GM23338 (cell line): ENCODE results near the gene PHKB. TPM values are rescaled to one million over a fixed set of nuclear protein-coding genes. Genes with fewer than 3 reads are reported as not detected.

Experiments used
- ATAC-seq: fragments of 200-7000 bp; cut with Tn5 transposase; 3 replicates; pipeline ENCODE4 v1.9.1; 2020
- DNase-seq: peaks from one replicate; pipeline ENCODE4 v3.0.0-alpha.2; 2015; ENCODE audit warnings: low spot score
- H2AFZ ChIP-seq: fragments of 200-600 bp; sonication (generic); 2 replicates; pipeline ENCODE4 v1.8.0; 2016; ENCODE audit warnings: antibody characterized with exemption, mild to moderate bottlenecking, moderate library complexity
- H3F3A ChIP-seq: fragments of 200-600 bp; sonication (generic); replicated peaks from 2 replicates; pipeline ENCODE4 v1.8.0; 2017; ENCODE audit warnings: antibody characterized with exemption, mixed run types, low read depth
- H3K27ac ChIP-seq: fragments of 200-600 bp; sonication (generic); 2 replicates; pipeline ENCODE4 v1.6.1; 2016; ENCODE audit warnings: low read depth
- H3K27me3 ChIP-seq: fragments of 200-600 bp; sonication (generic); 2 replicates; pipeline ENCODE4 v1.8.0; 2016; ENCODE audit warnings: mild to moderate bottlenecking, mixed run types, moderate library complexity; ENCODE audit not compliant: insufficient read depth
- H3K36me3 ChIP-seq: fragments of 200-600 bp; sonication (generic); 2 replicates; pipeline ENCODE4 v1.8.0; 2016; ENCODE audit warnings: mild to moderate bottlenecking; ENCODE audit not compliant: insufficient read depth
- H3K4me1 ChIP-seq: fragments of 200-600 bp; sonication (generic); 2 replicates; pipeline ENCODE4 v1.8.0; 2016; ENCODE audit warnings: mild to moderate bottlenecking, moderate library complexity; ENCODE audit not compliant: insufficient read depth
- H3K4me2 ChIP-seq: fragments of 200-600 bp; sonication (generic); 2 replicates; pipeline ENCODE4 v1.7.1; 2017; ENCODE audit warnings: mixed run types
- H3K4me3 ChIP-seq: fragments of 200-600 bp; sonication (generic); 2 replicates; pipeline ENCODE4 v1.6.1; 2016; ENCODE audit warnings: mixed run types
- H3K79me2 ChIP-seq: fragments of 200-600 bp; sonication (generic); replicated peaks from 2 replicates; pipeline ENCODE4 v1.8.0; 2017; ENCODE audit warnings: mild to moderate bottlenecking; ENCODE audit not compliant: insufficient read depth
- H3K9me2 ChIP-seq: fragments of 200-600 bp; sonication (generic); 2 replicates; pipeline ENCODE4 v1.8.0; 2017; ENCODE audit not compliant: insufficient read depth
- H4K20me1 ChIP-seq: fragments of 200-600 bp; sonication (generic); replicated peaks from 2 replicates; pipeline ENCODE4 v1.8.0; 2017; ENCODE audit warnings: mild to moderate bottlenecking; ENCODE audit not compliant: insufficient read depth
- H3K27ac Mint-ChIP-seq: 2 replicates; pipeline ENCODE4 v1.8.0; 2020; ENCODE audit warnings: inconsistent platforms, mild to moderate bottlenecking, moderate library complexity, mixed read lengths
- H3K27me3 Mint-ChIP-seq: 3 replicates; pipeline ENCODE4 v1.8.0; 2022; ENCODE audit warnings: low read depth, mild to moderate bottlenecking, moderate library complexity, mixed read lengths, inconsistent platforms; ENCODE audit not compliant: insufficient read depth, poor library complexity
- H3K36me3 Mint-ChIP-seq: 3 replicates; pipeline ENCODE4 v1.8.0; 2021; ENCODE audit warnings: low read depth, mild to moderate bottlenecking, inconsistent platforms, moderate library complexity, mixed read lengths
- H3K4me1 Mint-ChIP-seq: 3 replicates; pipeline ENCODE4 v1.8.0; 2020; ENCODE audit warnings: mild to moderate bottlenecking, inconsistent platforms, mixed read lengths
- H3K4me3 Mint-ChIP-seq: 3 replicates; pipeline ENCODE4 v1.8.0; 2021; ENCODE audit warnings: moderate library complexity, mild to moderate bottlenecking, inconsistent platforms, mixed read lengths
- H3K9me3 Mint-ChIP-seq: 3 replicates; pipeline ENCODE4 v1.8.0; 2020; ENCODE audit warnings: moderate library complexity, mild to moderate bottlenecking, inconsistent platforms, mixed read lengths
- CTCF ChIP-seq, 2 experiments: fragments of 200-600 bp in 1 of 2; sonication (generic) in 1 of 2; conservative IDR thresholded peaks; 2 replicates each; pipeline versions ENCODE4 v1.5.1 to v1.6.1; 2016 to 2017; ENCODE audit warnings: antibody characterized with exemption in 2 of 2, low read depth in 2 of 2, mild to moderate bottlenecking in 2 of 2, moderate library complexity in 1 of 2
- EZH2 ChIP-seq: fragments of 200-600 bp; sonication (generic); IDR thresholded peaks from one replicate; pipeline ENCODE4 v1.8.0; 2017; ENCODE audit warnings: antibody characterized with exemption, mild to moderate bottlenecking, low read depth; ENCODE audit not compliant: unreplicated experiment
- JUNB ChIP-seq: IDR thresholded peaks from one replicate; pipeline ENCODE4 v1.6.1; 2016; ENCODE audit warnings: antibody characterized with exemption; ENCODE audit not compliant: unreplicated experiment
- NANOG ChIP-seq: IDR thresholded peaks from 2 replicates; pipeline ENCODE4 v1.6.1; 2016; ENCODE audit warnings: antibody characterized with exemption, borderline replicate concordance
- REST ChIP-seq: IDR thresholded peaks from one replicate; pipeline ENCODE4 v1.6.1; 2018; ENCODE audit warnings: antibody characterized with exemption; ENCODE audit not compliant: unreplicated experiment
- ZNF114 ChIP-seq: fragments of 250-450 bp; sonication (Bioruptor Pico); IDR thresholded peaks from 2 replicates; pipeline ENCODE4 v1.5.0; 2020; ENCODE audit warnings: mild to moderate bottlenecking, moderate library complexity
- ZNF331 ChIP-seq: fragments of 250-450 bp; sonication (Bioruptor Pico); IDR thresholded peaks from 2 replicates; pipeline ENCODE4 v1.5.0; 2020; ENCODE audit warnings: low read depth, mild to moderate bottlenecking, moderate library complexity
- polyA plus RNA-seq: library from polyadenylated mRNA; unstranded; fragments of >200 nt; fragmentation: Nextera tagmentation; extraction: Ambion mirVana; gene quantifications from 2 replicates; pipeline ENCODE4 v1.2.1, GENCODE V29; 2016
- total RNA-seq: library from RNA; depleted of rRNA; stranded (reverse); fragments of >200 nt; shearing (Covaris generic); gene quantifications from 2 replicates; pipeline ENCODE4 v1.2.3, GENCODE V29; 2014

PHKB gene
- total and polyA plus RNA-seq, 2 experiments from 2014 or later = 20.3 to 57.3 TPM

GRCh38 chr16:47458331-47458730 lies 2.8 kb upstream of the PHKB start (continued):
- TF ChIP-seq CTCF (conservative IDR thresholded peaks at IDR 0.05; ENCODE audit: low read depth in 2 of 2) = no peak
- no peak for TF ChIP-seq ZNF331 (CRISPR knock-in tag)
- TF ChIP-seq JUNB = no peak
- no peak for TF ChIP-seq ZNF114 (CRISPR knock-in tag)
- no peak for TF ChIP-seq EZH2
- no peak for TF ChIP-seq NANOG

- Histone ChIP-seq H4K20me1 (no peaks in the 10 kb centered on the region), H3K79me2 (peaks cover 40% of the 10 kb centered on the region), H3K27ac (0 out of 2 replicates have a peak overlapping the region, but pooled peaks have one; percentile 94), H3K9me2 (no peaks in the 10 kb centered on the region), H3K36me3 (no peaks in the 10 kb centered on the region), H3F3A (no peaks in the 10 kb centered on the region; the same call in 1 of the 2 replicates), H3K4me3 (peak overlapping the region; percentile 93), H3K27me3 (no peaks in the 10 kb centered on the region), H2AFZ (no peak overlapping the region), H3K4me2 (peak overlapping the region; percentile 95), H3K4me1 (peaks cover 22% of the 10 kb centered on the region)
- H3K4me3 Mint-ChIP-seq = peak overlapping the region; percentile 99
- peaks cover 23% of the 10 kb centered on the region for H3K4me1 Mint-ChIP-seq
- H3K27me3 Mint-ChIP-seq = peaks cover 7% of the 10 kb centered on the region
- no peaks in the 10 kb centered on the region for H3K9me3 Mint-ChIP-seq
- H3K36me3 Mint-ChIP-seq = peaks cover 8% of the 10 kb centered on the region; the same call in 2 of the 3 replicates
- H3K27ac Mint-ChIP-seq = no peak overlapping the region; the same call in 1 of the 2 replicates
- ATAC-seq (no peak), DNase-seq (no peak)
- no peak for TF ChIP-seq NANOG
- TF ChIP-seq REST = no peak
- TF ChIP-seq ZNF331 (CRISPR knock-in tag) = no peak
Observed at GRCh38 chr16:47459603-47460002, 1.5 kb upstream of the PHKB start.

GRCh38 chr16:47460359-47460710 lies 796 bp upstream of the PHKB start:
- H3K27me3 Mint-ChIP-seq = peaks cover 7% of the 10 kb centered on the region
- DNase-seq (peak; percentile 47), ATAC-seq (peak; percentile 5; the same call in 2 of the 3 replicates)
- H3K4me1 Mint-ChIP-seq = peaks cover 23% of the 10 kb centered on the region
- peak overlapping the region; percentile 99 for H3K4me3 Mint-ChIP-seq
- Histone ChIP-seq H3K4me1 (peaks cover 22% of the 10 kb centered on the region), H3K4me3 (peak overlapping the region; percentile 93), H2AFZ (peak overlapping the region; percentile 98), H3K27me3 (no peaks in the 10 kb centered on the region), H3K9me2 (no peaks in the 10 kb centered on the region), H3F3A (no peaks in the 10 kb centered on the region; the same call in 1 of the 2 replicates), H3K4me2 (peak overlapping the region; percentile 95), H3K27ac (peak overlapping the region; percentile 94), H3K79me2 (peaks cover 37% of the 10 kb centered on the region), H4K20me1 (no peaks in the 10 kb centered on the region), H3K36me3 (no peaks in the 10 kb centered on the region)
- H3K27ac Mint-ChIP-seq = peak overlapping the region; percentile 96
- H3K36me3 Mint-ChIP-seq = peaks cover 6% of the 10 kb centered on the region; the same call in 2 of the 3 replicates
- no peaks in the 10 kb centered on the region for H3K9me3 Mint-ChIP-seq
- TF ChIP-seq ZNF331 (CRISPR knock-in tag) = no peak
- TF ChIP-seq REST = no peak
- no peak for TF ChIP-seq ZNF114 (CRISPR knock-in tag)
